Measurements from ENCODE around the gene DYNLT2B. TPM values are rescaled to one million over a fixed set of nuclear protein-coding genes. Genes with fewer than 3 reads are reported as not detected.

DYNLT2B gene
- total RNA-seq, 1 experiment from 2014 or later = 22.3 TPM

- H3K36me3 Mint-ChIP-seq (ENCODE audit: insufficient read depth, unreplicated experiment) = peaks cover 40% of the 10 kb centered on the region
- H3K9me3 Mint-ChIP-seq (ENCODE audit: unreplicated experiment) = no peaks in the 10 kb centered on the region
- no peak for DNase-seq (ENCODE audit: unreplicated experiment)
- H3K27me3 Mint-ChIP-seq (ENCODE audit: insufficient read depth, unreplicated experiment) = no peaks in the 10 kb centered on the region
- H3K4me1 Mint-ChIP-seq (ENCODE audit: insufficient read depth, unreplicated experiment) = no peaks in the 10 kb centered on the region
- POLR2A ChIA-PET = interaction anchor here (1.6 kb wide), 1 partner anchor 22 kb away, joined by 3 read pairs; no protein-coding TSS in a partner anchor
- H3K4me3 Mint-ChIP-seq (ENCODE audit: unreplicated experiment) = no peak overlapping the region
- no peak for TF ChIP-seq CTCF (IDR thresholded peaks at IDR 0.05; ENCODE audit: unreplicated experiment)
- H3K27ac Mint-ChIP-seq (ENCODE audit: low read depth, unreplicated experiment) = no peak overlapping the region
- no TSS peak for BruUV-seq (replicated peaks)
- CTCF ChIA-PET = interaction anchor here (0.6 kb wide), 1 partner anchor 1435 kb away, joined by 5 read pairs; no protein-coding TSS in a partner anchor
- intact Hi-C loops (cut with micrococcal nuclease) = no loop called here
These were observed 19.5 kb downstream of the DYNLT2B start for GRCh38 chr3:196298521-196298920.

GRCh38 chr3:196292286-196292923 lies 25.6 kb downstream of the DYNLT2B start:
- no peak for TF ChIP-seq CTCF (IDR thresholded peaks at IDR 0.05; ENCODE audit: unreplicated experiment)
- H3K36me3 Mint-ChIP-seq (ENCODE audit: insufficient read depth, unreplicated experiment) = peaks cover 13% of the 10 kb centered on the region
- no peak overlapping the region for H3K27ac Mint-ChIP-seq (ENCODE audit: low read depth, unreplicated experiment)
- no TSS peak for BruUV-seq (replicated peaks)
- H3K4me1 Mint-ChIP-seq (ENCODE audit: insufficient read depth, unreplicated experiment) = peaks cover 2% of the 10 kb centered on the region
- no peaks in the 10 kb centered on the region for H3K9me3 Mint-ChIP-seq (ENCODE audit: unreplicated experiment)
- no peaks in the 10 kb centered on the region for H3K27me3 Mint-ChIP-seq (ENCODE audit: insufficient read depth, unreplicated experiment)
- DNase-seq (ENCODE audit: unreplicated experiment) = no peak
- intact Hi-C loops (cut with micrococcal nuclease) = no loop called here
- no peak overlapping the region for H3K4me3 Mint-ChIP-seq (ENCODE audit: unreplicated experiment)
- ChIA-PET POLR2A (interaction anchor here (1.6 kb wide), 1 partner anchor 26 kb away, joined by 4 read pairs; the partner anchor contains the start of gene DYNLT2B), CTCF (interaction anchor here (0.7 kb wide), 1 partner anchor 15 kb away, joined by 5 read pairs; no protein-coding TSS in a partner anchor)

GRCh38 chr3:196288141-196288460 lies 29.9 kb downstream of the DYNLT2B start:
- no peaks in the 10 kb centered on the region for H3K9me3 Mint-ChIP-seq (ENCODE audit: unreplicated experiment)
- peak overlapping the region; percentile 100 for H3K4me3 Mint-ChIP-seq (ENCODE audit: unreplicated experiment)
- BruUV-seq (replicated peaks) = no TSS peak
- CTCF ChIA-PET = interaction anchor here (0.7 to 1.1 kb wide), 2 partner anchors 29 to 79 kb away, joined by 3 read pairs; no protein-coding TSS in a partner anchor
- H3K36me3 Mint-ChIP-seq (ENCODE audit: insufficient read depth, unreplicated experiment) = peaks cover 20% of the 10 kb centered on the region
- no peaks in the 10 kb centered on the region for H3K27me3 Mint-ChIP-seq (ENCODE audit: insufficient read depth, unreplicated experiment)
- intact Hi-C loops (cut with micrococcal nuclease) = no loop called here
- no peak for DNase-seq (ENCODE audit: unreplicated experiment)
- peaks cover 26% of the 10 kb centered on the region for H3K4me1 Mint-ChIP-seq (ENCODE audit: insufficient read depth, unreplicated experiment)
- POLR2A ChIA-PET = interaction anchor here (0.7 to 3.1 kb wide), 12 partner anchors 8 to 847 kb away, joined by 3 to 13 read pairs (median 4); partner anchors contain the start of genes DYNLT2B and UBXN7
- peak overlapping the region; percentile 99 for H3K27ac Mint-ChIP-seq (ENCODE audit: low read depth, unreplicated experiment)
- TF ChIP-seq CTCF (IDR thresholded peaks at IDR 0.05; ENCODE audit: unreplicated experiment) = no peak

DNA sequence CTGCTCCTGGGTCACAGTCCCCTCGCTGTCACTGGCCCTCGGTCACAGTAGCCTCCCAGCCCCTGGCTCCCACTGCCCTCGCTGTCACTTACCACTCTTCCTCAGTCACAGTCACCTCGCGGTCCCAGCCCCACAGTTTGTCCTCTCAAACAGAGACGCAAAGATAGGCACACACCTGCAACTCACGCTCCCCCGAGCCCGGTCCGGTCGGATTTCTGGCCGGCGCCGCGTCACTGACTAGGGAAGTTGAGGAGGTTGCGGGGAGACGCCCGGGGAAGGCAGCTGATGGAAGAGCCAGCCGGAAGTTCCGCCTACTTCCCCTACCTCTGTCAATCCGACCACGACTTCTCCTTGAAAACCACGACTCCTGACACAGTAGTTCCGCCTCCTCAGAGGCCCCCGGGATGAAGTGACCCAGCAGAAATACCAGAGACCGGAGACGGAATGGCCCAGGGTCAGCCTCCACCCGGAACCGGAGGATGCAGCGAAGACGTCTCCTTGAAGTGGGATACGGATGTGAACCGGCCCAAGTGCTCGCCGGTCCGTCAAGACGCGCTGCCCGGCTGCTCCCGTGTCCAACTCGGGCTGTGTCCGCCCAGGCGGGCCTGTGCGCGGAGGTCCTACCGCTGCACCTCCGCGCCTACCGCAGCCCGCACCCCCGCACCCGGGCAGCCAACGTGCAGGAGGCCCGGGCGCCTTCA lies 30.4 kb downstream of the DYNLT2B start, which contains the start of gene PCYT1A:
Gene PCYT1A (minus strand): TSS at position 287 of the 701 bp plus-strand sequence. CDS start 17,195 bp downstream, outside the sequence.
- no peaks in the 10 kb centered on the region for H3K9me3 Mint-ChIP-seq (ENCODE audit: unreplicated experiment)
- H3K36me3 Mint-ChIP-seq (ENCODE audit: insufficient read depth, unreplicated experiment) = peaks cover 20% of the 10 kb centered on the region
- BruUV-seq (replicated peaks) = TSS peak; percentile 74
- POLR2A ChIA-PET = interaction anchor here (0.6 to 3.1 kb wide), 12 partner anchors 8 to 655 kb away, joined by 3 to 13 read pairs (median 4); partner anchors contain the start of genes NCBP2 and UBXN7
- intact Hi-C loops (cut with micrococcal nuclease) = no loop called here
- peaks cover 26% of the 10 kb centered on the region for H3K4me1 Mint-ChIP-seq (ENCODE audit: insufficient read depth, unreplicated experiment)
- peak within 1 kb of the TSS; percentile 100 for H3K4me3 Mint-ChIP-seq (ENCODE audit: unreplicated experiment)
- CTCF ChIA-PET = no interaction called here
- DNase-seq (ENCODE audit: unreplicated experiment) = peak; percentile 96
- H3K27ac Mint-ChIP-seq (ENCODE audit: low read depth, unreplicated experiment) = peak within 1 kb of the TSS; percentile 99
- TF ChIP-seq CTCF (IDR thresholded peaks at IDR 0.05; ENCODE audit: unreplicated experiment) = no peak
- H3K27me3 Mint-ChIP-seq (ENCODE audit: insufficient read depth, unreplicated experiment) = no peaks in the 10 kb centered on the region

Measured in MCF 10A (cell line).